NCI-H146 treated with DMSO at 0.1 percent for 48 hours (cell line): Measurements from ENCODE around the gene TFDP3.

ENCODE experiments used
- DNase-seq: peaks from one replicate; lab custom pipeline; 2025; ENCODE audit not compliant: unreplicated experiment; lab: John Stamatoyannopoulos, UW

The TFDP3 gene

DNA sequence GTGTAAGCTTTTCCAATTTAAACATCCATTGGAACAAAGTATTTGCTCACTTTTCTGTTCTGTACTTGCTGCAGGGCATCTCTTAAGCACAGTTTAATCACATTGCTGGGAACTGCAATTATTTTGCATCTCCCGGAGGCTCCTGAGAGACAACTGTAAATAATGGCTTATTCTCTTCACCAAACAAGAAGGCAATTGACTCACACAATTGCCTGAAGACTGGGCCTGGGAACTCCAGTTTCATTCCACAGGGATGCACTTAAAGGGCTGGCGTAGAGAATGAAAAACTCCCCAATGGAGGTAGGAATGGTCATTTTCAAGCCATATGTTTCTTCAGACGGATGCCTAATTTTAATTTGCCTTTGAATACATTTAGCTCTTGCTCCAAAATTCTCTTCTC is 29.5 kb downstream of the TFDP3 start:
- no peak for DNase-seq

DNA sequence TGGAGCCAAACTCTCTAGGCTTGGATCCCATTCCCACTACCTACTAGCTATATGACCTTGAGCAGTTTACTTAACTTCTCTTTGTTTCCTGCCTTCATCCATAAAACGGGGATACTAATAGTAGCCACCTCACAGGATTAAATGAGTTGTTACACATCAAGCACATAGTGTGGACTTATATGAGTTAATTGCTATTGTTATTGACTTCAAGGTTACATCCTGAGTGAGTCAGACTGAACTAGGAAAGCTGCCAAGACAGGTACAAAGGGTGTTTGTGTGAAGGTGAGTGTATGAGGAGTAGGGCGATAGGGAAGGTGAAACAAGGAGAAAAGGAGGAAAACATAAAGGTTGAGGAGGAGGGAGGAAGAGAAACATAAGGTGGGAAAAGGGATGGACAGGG is 32.2 kb downstream of the TFDP3 start:
- no peak for DNase-seq

DNA sequence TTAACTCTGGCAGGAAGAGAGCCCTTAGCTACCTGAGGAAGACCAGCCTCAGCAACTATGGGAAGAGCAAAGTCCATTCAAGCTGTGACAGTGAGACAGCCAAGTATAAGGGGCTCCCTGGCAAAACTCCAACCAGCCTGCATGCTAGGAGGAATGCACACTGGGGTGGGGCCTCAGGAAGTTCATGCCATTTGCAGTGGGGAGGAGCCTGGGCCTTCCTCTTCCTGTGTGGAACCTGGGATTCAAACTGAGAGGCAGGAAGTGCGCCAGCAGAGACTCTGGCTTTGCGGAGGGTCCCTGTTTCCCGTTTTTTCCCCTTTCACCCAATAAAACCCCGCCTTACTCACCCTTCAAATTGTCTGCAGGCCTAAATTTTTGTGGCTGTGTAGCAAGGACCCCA is 33.0 kb downstream of the TFDP3 start:
- no peak for DNase-seq

DNA sequence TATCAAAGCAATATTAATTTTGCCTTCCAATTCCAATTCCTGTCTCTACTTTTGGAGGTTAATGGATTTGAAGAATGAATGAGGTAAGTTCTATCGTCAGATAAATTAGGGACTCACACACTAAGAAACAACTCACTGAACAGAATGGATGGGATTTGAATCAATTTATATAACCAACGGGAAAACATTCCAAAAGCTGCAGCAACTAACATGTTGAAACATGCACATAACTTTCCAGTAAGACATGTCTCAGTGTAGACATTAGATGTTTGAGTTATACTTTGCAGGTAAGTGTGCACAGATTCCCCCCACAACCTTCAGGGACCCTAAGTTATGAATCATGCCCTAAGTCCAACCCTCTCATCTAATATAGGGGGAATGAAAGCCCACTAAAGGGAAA is 34.3 kb downstream of the TFDP3 start:
- DNase-seq, result no peak

DNA sequence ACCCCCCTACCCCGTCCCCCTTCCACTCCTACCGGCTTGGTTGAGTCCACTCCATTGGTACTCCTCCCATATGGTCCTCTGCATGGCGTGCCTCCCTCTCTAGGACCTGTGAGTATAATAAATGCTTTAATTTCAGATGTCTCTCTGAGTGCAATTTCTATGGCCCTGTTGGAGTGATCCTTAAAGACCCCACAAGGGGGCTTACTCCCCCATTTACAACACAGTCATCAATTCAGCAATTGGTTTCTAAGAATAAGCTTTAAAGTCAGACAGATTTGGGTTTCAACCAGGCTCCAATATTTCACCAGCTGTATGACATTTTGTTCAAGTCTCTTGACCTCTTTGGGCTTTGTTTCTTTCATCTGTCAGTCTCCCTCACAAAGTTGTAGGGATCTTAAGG is 38.7 kb downstream of the TFDP3 start:
- no peak for DNase-seq

DNA sequence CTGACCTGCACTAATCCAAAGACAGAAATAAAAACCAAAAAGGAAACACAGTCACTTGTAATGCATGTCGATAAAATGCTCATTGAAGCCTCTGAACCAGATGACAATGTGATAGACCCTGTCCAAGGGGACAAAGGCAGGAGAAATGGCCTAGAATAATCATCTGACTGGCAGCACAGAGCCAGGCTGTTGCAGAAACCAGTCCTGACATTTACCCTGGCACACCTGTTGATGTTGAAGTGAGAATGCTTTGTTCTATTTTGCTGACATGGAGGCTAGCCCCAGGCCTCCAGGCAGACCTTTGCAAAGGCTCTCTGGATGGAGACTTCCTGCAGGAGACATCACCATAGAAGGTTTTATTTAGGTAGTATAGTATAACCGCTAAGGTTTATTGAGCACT is 41.0 kb downstream of the TFDP3 start:
- no peak for DNase-seq

DNA sequence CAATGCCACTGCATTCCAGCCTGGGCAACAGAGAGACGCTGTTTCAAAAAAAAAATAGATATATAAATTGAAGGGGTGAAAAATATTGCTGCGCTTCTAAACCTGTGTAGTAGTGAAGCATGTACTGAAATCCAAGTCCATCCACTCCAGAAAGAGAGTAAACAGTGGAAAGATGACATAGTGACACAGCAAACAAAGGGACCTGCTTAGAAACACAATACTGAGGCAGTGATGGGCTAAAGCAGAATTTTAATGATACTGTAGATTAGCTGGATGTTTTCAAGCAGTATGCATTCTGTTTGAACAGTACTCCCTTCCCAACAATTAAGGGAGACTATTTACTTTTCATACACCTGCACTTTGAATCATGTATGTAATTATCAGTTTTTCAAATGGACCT is 42.5 kb downstream of the TFDP3 start:
- peak; percentile 45 for DNase-seq

DNA sequence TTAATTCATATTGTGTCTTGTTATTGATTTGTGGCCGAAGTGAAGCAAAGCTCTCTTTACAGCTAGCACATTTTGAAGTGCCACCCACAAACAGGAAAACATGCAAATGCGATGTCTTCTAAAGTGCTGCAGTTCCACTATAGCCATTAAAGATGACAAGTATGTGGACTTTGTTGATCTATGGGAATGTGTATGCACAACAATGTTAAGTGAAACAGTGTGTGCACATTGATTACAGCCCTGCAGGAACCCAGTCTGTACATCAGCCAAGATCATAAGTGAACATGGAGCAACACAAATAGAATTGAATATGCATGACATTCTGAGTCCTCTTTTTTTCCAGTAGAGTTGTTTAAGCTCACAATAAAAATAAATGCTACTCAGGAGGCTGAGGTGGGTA is 43.0 kb downstream of the TFDP3 start:
- no peak for DNase-seq

DNA sequence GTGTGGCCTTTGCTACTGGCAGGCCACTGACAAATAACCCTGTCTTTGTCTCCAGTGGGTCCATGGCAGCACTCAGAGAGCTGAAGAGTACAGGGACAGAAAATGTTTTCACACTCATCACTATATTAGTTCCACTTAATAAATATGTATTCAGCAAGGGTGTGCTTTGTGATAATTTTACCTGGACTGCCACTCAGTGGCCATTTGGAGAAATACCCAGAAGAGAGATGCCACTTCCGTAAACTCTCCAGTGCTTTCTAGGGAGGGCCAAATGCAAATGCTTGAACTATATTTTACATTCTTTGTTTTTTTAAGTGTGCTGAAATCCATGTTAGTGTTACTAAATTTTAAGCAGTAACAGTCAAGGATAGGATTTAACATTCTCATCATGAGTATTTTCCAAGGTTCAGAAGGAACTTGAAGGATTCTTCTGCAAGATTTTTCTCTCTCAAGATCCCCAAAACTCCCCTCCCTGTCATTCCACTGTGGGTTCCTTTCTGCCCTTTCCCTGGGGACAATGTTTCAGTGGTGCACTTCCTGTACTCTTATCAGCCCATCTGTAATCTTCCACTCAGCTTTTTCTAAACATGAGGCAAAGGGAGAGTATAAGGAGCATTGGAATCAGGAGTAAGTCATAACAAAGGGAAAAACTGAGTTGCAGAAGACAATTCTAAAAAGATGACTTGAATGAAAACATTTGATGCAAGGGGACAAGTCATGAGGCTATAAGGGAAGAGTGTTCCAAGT is 46.0 kb downstream of the TFDP3 start:
- DNase-seq, result no peak
